WTC11 (cell line): ENCODE measurements around the gene STPG2. TPM values are rescaled to one million over a fixed set of nuclear protein-coding genes. Genes with fewer than 3 reads are reported as not detected.

Source experiments
- ATAC-seq: fragments of 200-7000 bp; cut with Tn5 transposase; 2 replicates; pipeline ENCODE4 v1.10.0; 2021; ENCODE audit warnings: mild to moderate bottlenecking, moderate library complexity
- CTCF ChIA-PET: fragments of 300-600 bp; sonication (Branson Sonifier 250); formaldehyde crosslinking; loops from one replicate; lab custom pipeline; 2021; ENCODE audit warnings: antibody characterized with exemption; lab: Charles Lee
- POLR2A ChIA-PET: fragments of 350-600 bp; sonication (Branson Sonifier 250); formaldehyde crosslinking; loops from one replicate; lab custom pipeline; 2021; ENCODE audit warnings: antibody characterized with exemption; lab: Charles Lee
- DNase-seq: peaks from one replicate; pipeline ENCODE4 v3.0.0; 2021; ENCODE audit warnings: low spot score
- H3K27ac Mint-ChIP-seq: 2 replicates; pipeline ENCODE4 v1.8.0; 2021; ENCODE audit warnings: mixed read lengths
- H3K27me3 Mint-ChIP-seq: 2 replicates; pipeline ENCODE4 v1.8.0; 2021; ENCODE audit warnings: low read depth, mild to moderate bottlenecking, moderate library complexity, mixed read lengths
- H3K36me3 Mint-ChIP-seq: 2 replicates; pipeline ENCODE4 v1.8.0; 2021; ENCODE audit warnings: mixed read lengths
- H3K4me1 Mint-ChIP-seq: 2 replicates; pipeline ENCODE4 v1.8.0; 2022; ENCODE audit warnings: mixed read lengths
- H3K4me3 Mint-ChIP-seq: 2 replicates; pipeline ENCODE4 v1.8.0; 2021; ENCODE audit warnings: mild to moderate bottlenecking, moderate library complexity, mixed read lengths
- H3K9me3 Mint-ChIP-seq: 2 replicates; pipeline ENCODE4 v1.8.0; 2021; ENCODE audit warnings: mixed read lengths
- ATF3 ChIP-seq: sonication (generic); formaldehyde crosslinking; conservative IDR thresholded peaks from 2 replicates; pipeline ENCODE4 v1.8.1; 2022; ENCODE audit warnings: mild to moderate bottlenecking, missing genetic modification reagents
- CBFB ChIP-seq: sonication (generic); formaldehyde crosslinking; IDR thresholded peaks from 2 replicates; pipeline ENCODE4 v1.8.1; 2022; ENCODE audit warnings: mild to moderate bottlenecking, low read depth, missing genetic modification reagents
- CREM ChIP-seq: sonication (generic); formaldehyde crosslinking; IDR thresholded peaks from 2 replicates; pipeline ENCODE4 v1.8.1; 2022; ENCODE audit warnings: mild to moderate bottlenecking, missing genetic modification reagents, moderate library complexity
- ELF4 ChIP-seq: sonication (generic); formaldehyde crosslinking; IDR thresholded peaks from 2 replicates; pipeline ENCODE4 v1.8.1; 2022; ENCODE audit warnings: low read depth, mild to moderate bottlenecking, moderate library complexity, missing genetic modification reagents
- GTF2I ChIP-seq: fragments of 250-450 bp; sonication (Bioruptor Pico); conservative IDR thresholded peaks from 2 replicates; pipeline ENCODE4 v1.4.0; 2021; ENCODE audit warnings: mild to moderate bottlenecking
- HMGXB4 ChIP-seq: sonication (generic); formaldehyde crosslinking; IDR thresholded peaks from 2 replicates; pipeline ENCODE4 v1.8.1; 2023; ENCODE audit warnings: mild to moderate bottlenecking, moderate library complexity, missing genetic modification reagents
- MAX ChIP-seq: sonication (generic); formaldehyde crosslinking; IDR thresholded peaks from 2 replicates; pipeline ENCODE4 v1.8.0; 2022; ENCODE audit warnings: mild to moderate bottlenecking, missing genetic modification reagents
- PREB ChIP-seq: sonication (generic); formaldehyde crosslinking; IDR thresholded peaks from 2 replicates; pipeline ENCODE4 v1.8.1; 2022; ENCODE audit warnings: mild to moderate bottlenecking, missing genetic modification reagents, moderate library complexity, borderline replicate concordance
- SMAD3 ChIP-seq: sonication (generic); formaldehyde crosslinking; IDR thresholded peaks from 2 replicates; pipeline ENCODE4 v1.8.0; 2022; ENCODE audit warnings: missing genetic modification reagents, mild to moderate bottlenecking, borderline replicate concordance
- SOX15 ChIP-seq: fragments of 250-450 bp; sonication (Bioruptor Pico); IDR thresholded peaks from 2 replicates; pipeline ENCODE4 v1.9.0; 2021; ENCODE audit warnings: mild to moderate bottlenecking
- STAT6 ChIP-seq: sonication (generic); formaldehyde crosslinking; conservative IDR thresholded peaks from 2 replicates; pipeline ENCODE4 v1.8.1; 2023; ENCODE audit warnings: mild to moderate bottlenecking, low read depth, missing genetic modification reagents, moderate library complexity
- TEAD4 ChIP-seq: sonication (generic); formaldehyde crosslinking; IDR thresholded peaks from 2 replicates; pipeline ENCODE4 v1.8.0; 2022; ENCODE audit warnings: mild to moderate bottlenecking, missing genetic modification reagents
- total RNA-seq: library from RNA; stranded (reverse); gene quantifications from 3 replicates; pipeline ENCODE4 v1.2.3, GENCODE V29; 2021
- TF ChIP-seq, protein P1 (sequence below): sonication (generic); formaldehyde crosslinking; IDR thresholded peaks from 2 replicates; pipeline ENCODE4 v1.8.0; 2022; ENCODE audit warnings: missing genetic modification reagents
- TF ChIP-seq, protein P2 (sequence below): sonication (generic); formaldehyde crosslinking; IDR thresholded peaks from 2 replicates; pipeline ENCODE4 v1.8.1; 2022; ENCODE audit warnings: missing genetic modification reagents, borderline replicate concordance
- TF ChIP-seq, protein P3 (sequence below): sonication (generic); formaldehyde crosslinking; IDR thresholded peaks from 2 replicates; pipeline ENCODE4 v1.8.0; 2023; ENCODE audit warnings: missing genetic modification reagents, mild to moderate bottlenecking, borderline replicate concordance

The STPG2 gene
- total RNA-seq, 1 experiment from 2014 or later, result 0.17 TPM

- TF ChIP-seq HMGXB4 (no peak), CREM (no peak), SOX15 (CRISPR knock-in tag) (no peak), SMAD3 (CRISPR knock-in tag) (no peak), TEAD4 (CRISPR knock-in tag) (no peak), GTF2I (CRISPR knock-in tag) (no peak)
- TF ChIP-seq, protein P1, sequence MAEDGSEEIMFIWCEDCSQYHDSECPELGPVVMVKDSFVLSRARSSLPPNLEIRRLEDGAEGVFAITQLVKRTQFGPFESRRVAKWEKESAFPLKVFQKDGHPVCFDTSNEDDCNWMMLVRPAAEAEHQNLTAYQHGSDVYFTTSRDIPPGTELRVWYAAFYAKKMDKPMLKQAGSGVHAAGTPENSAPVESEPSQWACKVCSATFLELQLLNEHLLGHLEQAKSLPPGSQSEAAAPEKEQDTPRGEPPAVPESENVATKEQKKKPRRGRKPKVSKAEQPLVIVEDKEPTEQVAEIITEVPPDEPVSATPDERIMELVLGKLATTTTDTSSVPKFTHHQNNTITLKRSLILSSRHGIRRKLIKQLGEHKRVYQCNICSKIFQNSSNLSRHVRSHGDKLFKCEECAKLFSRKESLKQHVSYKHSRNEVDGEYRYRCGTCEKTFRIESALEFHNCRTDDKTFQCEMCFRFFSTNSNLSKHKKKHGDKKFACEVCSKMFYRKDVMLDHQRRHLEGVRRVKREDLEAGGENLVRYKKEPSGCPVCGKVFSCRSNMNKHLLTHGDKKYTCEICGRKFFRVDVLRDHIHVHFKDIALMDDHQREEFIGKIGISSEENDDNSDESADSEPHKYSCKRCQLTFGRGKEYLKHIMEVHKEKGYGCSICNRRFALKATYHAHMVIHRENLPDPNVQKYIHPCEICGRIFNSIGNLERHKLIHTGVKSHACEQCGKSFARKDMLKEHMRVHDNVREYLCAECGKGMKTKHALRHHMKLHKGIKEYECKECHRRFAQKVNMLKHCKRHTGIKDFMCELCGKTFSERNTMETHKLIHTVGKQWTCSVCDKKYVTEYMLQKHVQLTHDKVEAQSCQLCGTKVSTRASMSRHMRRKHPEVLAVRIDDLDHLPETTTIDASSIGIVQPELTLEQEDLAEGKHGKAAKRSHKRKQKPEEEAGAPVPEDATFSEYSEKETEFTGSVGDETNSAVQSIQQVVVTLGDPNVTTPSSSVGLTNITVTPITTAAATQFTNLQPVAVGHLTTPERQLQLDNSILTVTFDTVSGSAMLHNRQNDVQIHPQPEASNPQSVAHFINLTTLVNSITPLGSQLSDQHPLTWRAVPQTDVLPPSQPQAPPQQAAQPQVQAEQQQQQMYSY, result no peak
Observed at GRCh38 chr4:97892592-97893266, 250.5 kb downstream of the STPG2 start (continued).

DNA sequence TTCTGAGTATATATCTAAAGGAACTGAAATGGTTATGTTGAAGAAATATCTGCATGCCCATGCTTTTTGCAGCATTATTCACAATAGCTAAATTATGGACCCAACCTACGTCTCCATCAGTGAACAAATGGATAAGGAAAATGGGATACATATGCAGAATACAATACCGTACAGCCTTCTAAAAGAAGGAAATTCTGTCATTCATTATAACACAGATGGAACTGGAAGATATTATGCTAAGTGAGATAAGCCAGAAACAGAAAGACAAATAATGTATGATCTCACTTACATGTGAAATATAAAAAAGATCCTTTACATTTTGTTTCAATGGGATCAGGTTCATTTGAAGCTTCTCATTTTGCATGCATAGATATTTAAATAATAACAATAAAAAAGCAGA, 263.3 kb downstream of the STPG2 start:
- no peak for ATAC-seq
- H3K9me3 Mint-ChIP-seq, result peaks cover 16% of the 10 kb centered on the region
- DNase-seq, result no peak
- TF ChIP-seq ATF3 (CRISPR knock-in tag) (no peak), SMAD3 (CRISPR knock-in tag) (no peak)
- TF ChIP-seq, all 79 proteins: peak for 0
- no peak overlapping the region for H3K27ac Mint-ChIP-seq
- ChIA-PET CTCF (no interaction called here), POLR2A (no interaction called here)
- H3K4me1 Mint-ChIP-seq, result peaks cover 7% of the 10 kb centered on the region
- no peak overlapping the region for H3K4me3 Mint-ChIP-seq
- H3K27me3 Mint-ChIP-seq, result no peaks in the 10 kb centered on the region
- H3K36me3 Mint-ChIP-seq, result peaks cover 10% of the 10 kb centered on the region

DNA sequence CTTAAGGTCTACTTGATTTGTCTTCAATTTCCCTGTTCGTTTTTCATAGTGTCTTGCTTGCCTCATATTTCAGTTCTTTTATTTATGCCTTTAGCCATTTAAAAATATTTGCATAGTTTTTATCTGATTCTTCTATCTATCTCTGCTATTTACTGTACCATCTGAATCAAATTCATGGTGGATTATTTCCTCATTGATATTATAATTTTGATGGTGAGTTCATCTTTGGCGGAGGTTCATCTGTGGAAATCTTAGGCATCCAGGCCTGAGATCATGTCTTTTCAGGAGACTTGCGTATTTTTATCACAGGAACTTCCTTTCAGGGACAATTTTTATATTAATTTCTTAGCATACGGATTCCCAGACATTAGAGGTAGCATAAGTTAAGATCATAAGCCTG, 275.2 kb downstream of the STPG2 start:
- no peak overlapping the region for H3K4me3 Mint-ChIP-seq
- no peaks in the 10 kb centered on the region for H3K27me3 Mint-ChIP-seq
- H3K4me1 Mint-ChIP-seq, result no peaks in the 10 kb centered on the region
- H3K27ac Mint-ChIP-seq, result no peak overlapping the region
- ATAC-seq (no peak), DNase-seq (no peak)
- ChIA-PET POLR2A (no interaction called here), CTCF (no interaction called here)
- no peaks in the 10 kb centered on the region for H3K36me3 Mint-ChIP-seq
- H3K9me3 Mint-ChIP-seq, result peaks cover 5% of the 10 kb centered on the region
- TF ChIP-seq CBFB (CRISPR knock-in tag) (no peak), MAX (CRISPR knock-in tag) (no peak), STAT6 (CRISPR knock-in tag) (no peak), PREB (CRISPR knock-in tag) (no peak), ELF4 (no peak)
- TF ChIP-seq, protein P2, sequence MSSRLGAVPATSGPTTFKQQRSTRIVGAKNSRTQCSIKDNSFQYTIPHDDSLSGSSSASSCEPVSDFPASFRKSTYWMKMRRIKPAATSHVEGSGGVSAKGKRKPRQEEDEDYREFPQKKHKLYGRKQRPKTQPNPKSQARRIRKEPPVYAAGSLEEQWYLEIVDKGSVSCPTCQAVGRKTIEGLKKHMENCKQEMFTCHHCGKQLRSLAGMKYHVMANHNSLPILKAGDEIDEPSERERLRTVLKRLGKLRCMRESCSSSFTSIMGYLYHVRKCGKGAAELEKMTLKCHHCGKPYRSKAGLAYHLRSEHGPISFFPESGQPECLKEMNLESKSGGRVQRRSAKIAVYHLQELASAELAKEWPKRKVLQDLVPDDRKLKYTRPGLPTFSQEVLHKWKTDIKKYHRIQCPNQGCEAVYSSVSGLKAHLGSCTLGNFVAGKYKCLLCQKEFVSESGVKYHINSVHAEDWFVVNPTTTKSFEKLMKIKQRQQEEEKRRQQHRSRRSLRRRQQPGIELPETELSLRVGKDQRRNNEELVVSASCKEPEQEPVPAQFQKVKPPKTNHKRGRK, result no peak
- TF ChIP-seq, protein P3, sequence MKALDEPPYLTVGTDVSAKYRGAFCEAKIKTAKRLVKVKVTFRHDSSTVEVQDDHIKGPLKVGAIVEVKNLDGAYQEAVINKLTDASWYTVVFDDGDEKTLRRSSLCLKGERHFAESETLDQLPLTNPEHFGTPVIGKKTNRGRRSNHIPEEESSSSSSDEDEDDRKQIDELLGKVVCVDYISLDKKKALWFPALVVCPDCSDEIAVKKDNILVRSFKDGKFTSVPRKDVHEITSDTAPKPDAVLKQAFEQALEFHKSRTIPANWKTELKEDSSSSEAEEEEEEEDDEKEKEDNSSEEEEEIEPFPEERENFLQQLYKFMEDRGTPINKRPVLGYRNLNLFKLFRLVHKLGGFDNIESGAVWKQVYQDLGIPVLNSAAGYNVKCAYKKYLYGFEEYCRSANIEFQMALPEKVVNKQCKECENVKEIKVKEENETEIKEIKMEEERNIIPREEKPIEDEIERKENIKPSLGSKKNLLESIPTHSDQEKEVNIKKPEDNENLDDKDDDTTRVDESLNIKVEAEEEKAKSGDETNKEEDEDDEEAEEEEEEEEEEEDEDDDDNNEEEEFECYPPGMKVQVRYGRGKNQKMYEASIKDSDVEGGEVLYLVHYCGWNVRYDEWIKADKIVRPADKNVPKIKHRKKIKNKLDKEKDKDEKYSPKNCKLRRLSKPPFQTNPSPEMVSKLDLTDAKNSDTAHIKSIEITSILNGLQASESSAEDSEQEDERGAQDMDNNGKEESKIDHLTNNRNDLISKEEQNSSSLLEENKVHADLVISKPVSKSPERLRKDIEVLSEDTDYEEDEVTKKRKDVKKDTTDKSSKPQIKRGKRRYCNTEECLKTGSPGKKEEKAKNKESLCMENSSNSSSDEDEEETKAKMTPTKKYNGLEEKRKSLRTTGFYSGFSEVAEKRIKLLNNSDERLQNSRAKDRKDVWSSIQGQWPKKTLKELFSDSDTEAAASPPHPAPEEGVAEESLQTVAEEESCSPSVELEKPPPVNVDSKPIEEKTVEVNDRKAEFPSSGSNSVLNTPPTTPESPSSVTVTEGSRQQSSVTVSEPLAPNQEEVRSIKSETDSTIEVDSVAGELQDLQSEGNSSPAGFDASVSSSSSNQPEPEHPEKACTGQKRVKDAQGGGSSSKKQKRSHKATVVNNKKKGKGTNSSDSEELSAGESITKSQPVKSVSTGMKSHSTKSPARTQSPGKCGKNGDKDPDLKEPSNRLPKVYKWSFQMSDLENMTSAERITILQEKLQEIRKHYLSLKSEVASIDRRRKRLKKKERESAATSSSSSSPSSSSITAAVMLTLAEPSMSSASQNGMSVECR (CRISPR knock-in tag), result no peak
